Fibroblast of pulmonary artery (primary cell): ENCODE results near the gene USP31.

Source experiments
- DNase-seq: peaks from one replicate; pipeline ENCODE4 v3.0.0-alpha.2; 2010; ENCODE audit warnings: low read depth
- H3K4me3 ChIP-seq: replicated peaks from 2 replicates; pipeline ENCODE4 v1.5.1; 2011; ENCODE audit warnings: low read depth, mild to moderate bottlenecking, control low read depth, low read length, moderate library complexity
- TF ChIP-seq, protein P1 (sequence below): IDR thresholded peaks from 2 replicates; pipeline ENCODE4 v1.5.1; 2011; ENCODE audit warnings: mild to moderate bottlenecking, control low read depth, low read length, inconsistent platforms; ENCODE audit errors: missing control alignments

USP31 gene

DNA sequence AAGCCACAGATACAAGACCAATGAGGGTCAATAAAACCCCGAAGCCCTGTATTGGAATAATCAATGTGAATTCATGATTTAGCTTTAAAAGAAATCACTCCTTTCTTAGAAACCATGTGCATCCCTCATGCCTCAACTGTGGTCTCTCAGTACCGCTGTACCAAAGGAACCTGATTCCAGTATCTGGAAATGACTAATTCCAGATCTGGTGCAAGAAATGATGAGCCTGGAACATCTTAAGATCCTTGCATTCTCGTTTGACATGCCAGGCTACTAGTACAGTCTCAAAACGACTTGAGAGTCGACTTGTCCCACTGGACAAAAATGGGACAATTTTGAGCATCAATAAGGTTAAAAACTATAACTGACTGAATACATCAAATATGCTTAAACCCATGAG is 21.2 kb downstream of the USP31 start:
- DNase-seq, result no peak
- no peak overlapping the region for H3K4me3 ChIP-seq
- TF ChIP-seq, protein P1, sequence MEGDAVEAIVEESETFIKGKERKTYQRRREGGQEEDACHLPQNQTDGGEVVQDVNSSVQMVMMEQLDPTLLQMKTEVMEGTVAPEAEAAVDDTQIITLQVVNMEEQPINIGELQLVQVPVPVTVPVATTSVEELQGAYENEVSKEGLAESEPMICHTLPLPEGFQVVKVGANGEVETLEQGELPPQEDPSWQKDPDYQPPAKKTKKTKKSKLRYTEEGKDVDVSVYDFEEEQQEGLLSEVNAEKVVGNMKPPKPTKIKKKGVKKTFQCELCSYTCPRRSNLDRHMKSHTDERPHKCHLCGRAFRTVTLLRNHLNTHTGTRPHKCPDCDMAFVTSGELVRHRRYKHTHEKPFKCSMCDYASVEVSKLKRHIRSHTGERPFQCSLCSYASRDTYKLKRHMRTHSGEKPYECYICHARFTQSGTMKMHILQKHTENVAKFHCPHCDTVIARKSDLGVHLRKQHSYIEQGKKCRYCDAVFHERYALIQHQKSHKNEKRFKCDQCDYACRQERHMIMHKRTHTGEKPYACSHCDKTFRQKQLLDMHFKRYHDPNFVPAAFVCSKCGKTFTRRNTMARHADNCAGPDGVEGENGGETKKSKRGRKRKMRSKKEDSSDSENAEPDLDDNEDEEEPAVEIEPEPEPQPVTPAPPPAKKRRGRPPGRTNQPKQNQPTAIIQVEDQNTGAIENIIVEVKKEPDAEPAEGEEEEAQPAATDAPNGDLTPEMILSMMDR, result no peak

DNA sequence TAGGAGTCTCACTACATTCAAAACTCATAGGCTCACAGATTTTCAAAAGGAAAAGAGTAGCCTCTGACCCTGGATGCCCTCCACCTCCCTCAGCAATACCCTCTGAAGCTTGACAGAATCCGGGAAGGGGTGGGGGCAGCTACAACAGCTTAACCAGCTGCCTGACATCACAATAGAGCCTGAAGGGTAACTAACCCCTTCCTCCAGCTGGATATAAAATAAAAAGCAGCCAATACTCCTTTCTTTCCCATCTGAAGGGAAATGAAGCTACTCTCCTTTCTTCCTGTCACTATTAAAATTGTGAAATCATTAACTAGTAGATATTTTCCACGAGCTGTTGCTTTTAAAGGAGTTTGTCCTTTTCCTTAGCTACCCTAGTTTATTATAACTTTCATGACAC is 24.0 kb downstream of the USP31 start:
- H3K4me3 ChIP-seq, result no peak overlapping the region
- TF ChIP-seq, protein P1, result no peak
- DNase-seq, result no peak

DNA sequence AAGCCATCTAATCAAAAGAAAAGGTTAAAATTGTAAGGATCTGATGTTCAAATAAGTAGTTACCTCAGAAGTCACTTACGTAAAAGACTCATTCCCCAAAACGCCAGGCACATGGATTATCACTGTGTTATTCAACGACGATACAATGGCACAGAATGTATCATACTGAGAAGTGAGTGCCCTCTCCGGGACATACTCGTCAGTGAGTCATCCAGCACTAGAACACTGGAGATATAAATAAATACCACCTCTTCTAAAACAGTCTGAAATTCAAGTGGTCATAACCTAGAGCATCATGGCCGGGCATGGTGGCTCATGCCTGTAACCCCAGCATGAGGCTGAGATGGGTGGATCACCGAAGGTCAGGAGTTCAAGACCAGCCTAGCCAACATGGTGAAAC is 24.9 kb downstream of the USP31 start:
- no peak overlapping the region for H3K4me3 ChIP-seq
- TF ChIP-seq, protein P1, result no peak
- DNase-seq, result peak; percentile 83

DNA sequence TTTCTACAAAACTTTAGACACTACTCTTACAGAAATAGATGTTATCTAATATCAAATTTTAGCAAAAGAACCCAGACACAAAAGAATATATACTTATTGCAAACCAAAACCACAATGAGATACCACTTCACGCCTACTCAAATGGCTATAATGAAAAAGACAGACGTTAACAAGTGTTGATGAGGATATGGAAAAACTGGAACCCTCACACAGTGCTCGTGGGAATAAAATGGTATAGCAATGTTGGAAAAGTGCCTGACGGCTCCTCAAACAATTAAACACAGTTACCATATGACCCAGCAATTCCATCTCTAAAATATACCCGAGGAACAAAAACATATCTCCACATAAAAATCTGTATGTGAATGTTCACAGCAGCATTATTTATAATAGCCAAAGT is 27.1 kb downstream of the USP31 start:
- DNase-seq, result no peak
- no peak overlapping the region for H3K4me3 ChIP-seq
- TF ChIP-seq, protein P1, result no peak

DNA sequence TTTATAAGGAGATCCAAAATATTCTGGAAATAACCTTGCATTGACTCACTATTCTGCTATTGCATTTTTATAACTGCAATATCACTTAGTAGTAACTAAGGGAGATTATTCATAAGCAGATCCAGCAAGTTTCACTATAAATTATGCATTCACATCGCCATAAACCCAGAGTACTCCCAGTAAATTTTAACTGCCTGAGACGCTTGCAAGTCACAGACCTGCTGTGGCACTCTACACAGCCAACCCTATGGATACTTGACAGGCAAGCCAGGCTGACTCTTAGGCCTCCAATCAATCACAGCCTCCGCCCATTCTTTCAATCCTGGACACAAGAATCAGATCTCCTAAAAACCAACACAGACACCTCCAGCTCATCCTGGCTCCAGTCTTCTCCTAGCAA is 28.2 kb downstream of the USP31 start:
- no peak for DNase-seq
- TF ChIP-seq, protein P1, result no peak
- H3K4me3 ChIP-seq, result no peak overlapping the region

DNA sequence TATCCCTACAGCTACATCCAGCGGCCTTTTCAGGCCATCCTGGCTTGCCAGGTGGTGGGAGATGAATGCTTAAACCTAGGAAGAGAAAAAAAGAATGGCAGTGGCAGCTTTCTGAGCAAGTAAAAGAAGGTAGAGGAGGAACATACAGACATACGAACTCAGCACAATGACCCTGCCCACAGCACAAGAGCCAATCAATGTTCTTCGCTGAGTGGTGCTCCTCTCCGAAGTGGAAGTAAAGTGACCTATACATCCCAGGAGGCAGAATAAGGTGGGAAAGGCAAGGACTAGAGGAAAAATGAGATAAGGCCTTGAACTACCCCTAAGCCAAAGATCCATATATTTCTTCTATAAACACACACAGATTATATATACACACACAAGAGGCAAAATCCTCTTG is 28.7 kb downstream of the USP31 start:
- TF ChIP-seq, protein P1, result no peak

DNA sequence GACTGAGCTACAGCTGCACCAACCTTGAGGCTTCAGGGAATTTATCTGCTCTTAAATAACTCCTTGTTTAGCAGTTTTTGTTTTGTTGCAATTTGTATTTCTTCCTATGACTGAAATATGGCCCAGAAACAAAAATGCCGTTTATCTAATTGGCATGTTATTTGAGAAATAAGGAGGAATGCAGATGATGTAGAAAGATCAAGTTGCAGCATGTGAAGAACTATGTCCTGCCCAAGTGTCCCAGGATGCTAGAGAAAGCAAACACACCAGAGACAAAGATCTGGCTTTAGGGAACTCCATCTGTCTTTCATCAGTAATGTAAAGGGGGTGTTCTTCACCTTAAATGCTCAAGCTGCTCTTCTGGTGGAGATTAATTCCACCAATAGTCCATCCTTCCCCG is 29.7 kb downstream of the USP31 start:
- TF ChIP-seq, protein P1, result no peak
- no peak overlapping the region for H3K4me3 ChIP-seq

More for the DNA sequence above, 28.7 kb downstream of the USP31 start:
- no peak overlapping the region for H3K4me3 ChIP-seq
- no peak for DNase-seq

More for the DNA sequence above, 29.7 kb downstream of the USP31 start:
- peak; percentile 74 for DNase-seq
